NCI-H2029 (cell line): ENCODE results near the gene RAB20.
"Not testable (repeated sequence)": the region's sequence is repeated elsewhere in the genome, so short reads cannot be mapped to it uniquely, and the experiment has no call there.

Experiments
- DNase-seq: peaks from one replicate; lab custom pipeline; 2025; lab: John Stamatoyannopoulos, UW

The RAB20 gene

GRCh38 chr13:110575322-110576069, 14.0 kb upstream of the RAB20 start:
- peak; percentile 28 for DNase-seq

- no peak for DNase-seq
These were observed 12.6 kb upstream of the RAB20 start for GRCh38 chr13:110574161-110574560.

GRCh38 chr13:110572778-110573118, 11.2 kb upstream of the RAB20 start:
- DNase-seq = no peak

- no peak for DNase-seq
These were observed 10.6 kb upstream of the RAB20 start for GRCh38 chr13:110571896-110572777.

GRCh38 chr13:110570886-110571285, 9.4 kb upstream of the RAB20 start:
- DNase-seq = no peak

GRCh38 chr13:110569962-110570361, 8.4 kb upstream of the RAB20 start:
- not testable (repeated sequence) for DNase-seq

- DNase-seq = no peak
These were observed 7.1 kb upstream of the RAB20 start for GRCh38 chr13:110568612-110569011.

GRCh38 chr13:110566171-110566570, 4.6 kb upstream of the RAB20 start:
- DNase-seq = no peak

- no peak for DNase-seq
These were observed 3.8 kb upstream of the RAB20 start for GRCh38 chr13:110565296-110565695.

GRCh38 chr13:110564472-110564985, 3.0 kb upstream of the RAB20 start:
- no peak for DNase-seq

- DNase-seq = no peak
These were observed 1.9 kb upstream of the RAB20 start for GRCh38 chr13:110563463-110563774.

GRCh38 chr13:110562696-110563462, 1.4 kb upstream of the RAB20 start:
- DNase-seq = no peak

GRCh38 chr13:110562036-110562597, 595 bp upstream of the RAB20 start:
- no peak for DNase-seq

GRCh38 chr13:110560601-110561343, 750 bp downstream of the RAB20 start:
- peak; percentile 17 for DNase-seq

- DNase-seq = no peak
These were observed 1.5 kb downstream of the RAB20 start for GRCh38 chr13:110559986-110560385.

GRCh38 chr13:110559429-110559943, 2.0 kb downstream of the RAB20 start:
- peak; percentile 82 for DNase-seq

GRCh38 chr13:110557610-110558305, 3.8 kb downstream of the RAB20 start:
- peak; percentile 88 for DNase-seq

- DNase-seq = no peak
These were observed 4.4 kb downstream of the RAB20 start for GRCh38 chr13:110557082-110557481.

GRCh38 chr13:110556224-110556606, 5.3 kb downstream of the RAB20 start:
- no peak for DNase-seq

GRCh38 chr13:110555601-110556223, 5.8 kb downstream of the RAB20 start:
- DNase-seq = peak; percentile 91
